Renal cortex interstitium (tissue), 11 donors: ENCODE data around the gene ARHGEF7. TPM values are rescaled to one million over a fixed set of nuclear protein-coding genes. Genes with fewer than 3 reads are reported as not detected.
"Not testable (repeated sequence)": the region's sequence is repeated elsewhere in the genome, so short reads cannot be mapped to it uniquely, and the experiment has no call there.

Source experiments
- DNase-seq, 11 donors: peaks; one replicate each; pipeline ENCODE4 v3.0.0-alpha.2; 2013; ENCODE audit warnings: low read depth in 9 of 11, low spot score in 4 of 11; ENCODE audit errors: extremely low read depth in 1 of 11
- polyA plus RNA-seq, 3 donors: library from polyadenylated mRNA; unstranded; fragments of 120-200 nt; gene quantifications; one replicate each; pipeline ENCODE4 v1.2.1, GENCODE V29; 2013; ENCODE audit not compliant: insufficient read length in 3 of 3

ARHGEF7 gene
- polyA plus RNA-seq, 3 donors, result 63.0 to 84.2 (median 66.7) TPM

DNA sequence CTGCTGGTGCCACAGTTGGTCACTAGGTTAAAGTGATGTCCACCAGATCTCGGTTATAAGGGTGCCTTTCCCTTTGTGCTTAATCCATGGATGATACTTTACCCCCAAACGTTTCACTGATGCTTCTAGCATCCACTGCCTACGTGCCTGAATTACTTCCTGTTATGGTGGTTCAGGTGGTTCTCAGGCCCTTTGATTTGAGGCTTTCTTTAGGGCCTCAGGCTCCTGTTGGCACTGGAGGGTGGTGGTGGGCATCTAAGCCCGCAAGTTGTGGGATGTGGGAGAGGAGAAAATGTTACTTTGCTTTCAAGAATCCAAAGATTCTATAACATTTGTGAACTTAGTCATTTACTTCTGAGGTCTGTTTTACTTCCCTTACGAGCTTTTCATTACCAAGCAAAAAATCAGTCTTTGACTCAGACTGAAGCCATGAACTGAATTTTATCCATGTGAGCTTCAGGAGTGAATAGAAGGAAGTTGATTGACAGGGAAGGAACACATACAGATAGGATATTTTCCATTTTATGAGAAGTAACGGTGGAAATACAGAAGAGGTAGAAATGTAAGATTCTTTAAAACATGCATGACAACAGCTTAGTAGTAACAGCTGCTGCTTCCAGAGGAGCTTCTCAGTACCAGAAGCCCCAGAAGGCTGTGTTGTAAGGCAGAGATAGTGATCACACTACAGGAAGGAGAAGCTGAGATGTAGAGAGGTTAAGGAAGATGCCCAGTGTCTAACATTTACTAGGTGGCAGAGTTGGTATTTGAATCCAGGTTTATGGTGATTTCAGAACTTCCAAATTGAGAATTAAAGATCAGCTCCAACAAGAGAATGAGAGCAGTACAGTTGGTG lies 65.0 kb downstream of the ARHGEF7 start:
- DNase-seq, result no peak

DNA sequence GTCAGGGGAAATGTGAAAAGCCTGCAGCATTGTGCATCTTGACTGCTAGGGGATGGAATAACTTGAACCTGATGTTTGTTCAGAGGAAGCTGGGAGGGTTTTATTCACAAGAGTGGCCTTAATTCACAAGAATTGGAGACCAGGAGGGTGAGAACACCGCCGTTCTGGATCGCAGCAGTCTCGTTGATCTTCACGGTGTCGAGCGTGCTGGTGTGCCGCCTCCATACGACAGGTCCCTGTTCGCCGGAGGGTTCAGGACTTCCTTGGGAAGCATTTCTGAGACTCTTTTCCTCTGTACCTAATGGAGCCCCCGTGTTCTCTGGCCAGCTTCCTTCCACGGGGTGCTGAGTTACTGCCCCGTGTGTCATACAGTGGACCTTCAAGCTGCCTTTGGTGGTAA lies 66.9 kb downstream of the ARHGEF7 start:
- no peak for DNase-seq

DNA sequence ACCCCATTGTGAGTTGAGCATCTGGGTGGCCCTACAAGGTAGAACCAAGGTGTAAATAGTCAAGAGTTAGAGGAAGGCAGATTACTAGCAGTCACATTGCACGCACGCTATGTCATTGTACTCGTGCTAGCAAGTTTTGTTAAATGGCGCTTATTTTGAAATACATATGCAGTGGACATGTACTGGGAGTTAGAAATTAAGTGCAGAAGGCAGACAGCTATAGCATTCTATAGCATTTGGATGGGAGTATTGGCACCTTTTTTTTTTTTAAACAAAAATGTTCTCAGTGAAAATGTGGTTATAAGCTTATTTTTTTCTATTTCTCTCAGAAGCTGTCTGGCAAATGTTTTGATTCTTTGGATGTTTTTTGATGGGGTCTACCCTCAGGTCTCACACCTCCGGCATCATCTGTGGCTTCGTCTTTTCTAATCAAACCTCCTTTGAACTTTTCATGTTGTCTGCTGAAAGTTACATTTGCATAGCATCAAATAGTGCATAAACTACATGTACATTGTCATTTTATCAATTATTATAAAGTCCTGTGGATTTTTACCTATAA lies 68.1 kb downstream of the ARHGEF7 start:
- DNase-seq, result no peak

DNA sequence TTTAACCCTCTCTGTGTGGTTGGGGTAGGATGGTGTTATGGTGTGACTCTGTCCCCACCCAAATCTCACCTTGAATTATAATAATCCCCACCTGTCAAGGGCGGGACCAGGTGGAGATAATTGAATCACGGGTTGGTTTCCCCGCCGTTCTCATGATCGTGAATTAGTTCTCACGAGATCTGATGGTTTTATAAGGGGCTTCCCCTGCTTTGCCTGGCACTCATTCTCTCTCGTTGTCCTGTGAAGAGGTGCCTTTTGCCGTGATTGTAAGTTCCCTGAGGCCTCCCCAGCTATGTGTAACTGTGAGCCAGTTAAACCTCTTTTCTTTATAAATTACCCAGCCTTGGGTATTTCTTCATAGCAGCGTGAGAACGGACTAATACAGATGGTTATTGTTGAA lies 68.8 kb downstream of the ARHGEF7 start:
- DNase-seq, result no peak

DNA sequence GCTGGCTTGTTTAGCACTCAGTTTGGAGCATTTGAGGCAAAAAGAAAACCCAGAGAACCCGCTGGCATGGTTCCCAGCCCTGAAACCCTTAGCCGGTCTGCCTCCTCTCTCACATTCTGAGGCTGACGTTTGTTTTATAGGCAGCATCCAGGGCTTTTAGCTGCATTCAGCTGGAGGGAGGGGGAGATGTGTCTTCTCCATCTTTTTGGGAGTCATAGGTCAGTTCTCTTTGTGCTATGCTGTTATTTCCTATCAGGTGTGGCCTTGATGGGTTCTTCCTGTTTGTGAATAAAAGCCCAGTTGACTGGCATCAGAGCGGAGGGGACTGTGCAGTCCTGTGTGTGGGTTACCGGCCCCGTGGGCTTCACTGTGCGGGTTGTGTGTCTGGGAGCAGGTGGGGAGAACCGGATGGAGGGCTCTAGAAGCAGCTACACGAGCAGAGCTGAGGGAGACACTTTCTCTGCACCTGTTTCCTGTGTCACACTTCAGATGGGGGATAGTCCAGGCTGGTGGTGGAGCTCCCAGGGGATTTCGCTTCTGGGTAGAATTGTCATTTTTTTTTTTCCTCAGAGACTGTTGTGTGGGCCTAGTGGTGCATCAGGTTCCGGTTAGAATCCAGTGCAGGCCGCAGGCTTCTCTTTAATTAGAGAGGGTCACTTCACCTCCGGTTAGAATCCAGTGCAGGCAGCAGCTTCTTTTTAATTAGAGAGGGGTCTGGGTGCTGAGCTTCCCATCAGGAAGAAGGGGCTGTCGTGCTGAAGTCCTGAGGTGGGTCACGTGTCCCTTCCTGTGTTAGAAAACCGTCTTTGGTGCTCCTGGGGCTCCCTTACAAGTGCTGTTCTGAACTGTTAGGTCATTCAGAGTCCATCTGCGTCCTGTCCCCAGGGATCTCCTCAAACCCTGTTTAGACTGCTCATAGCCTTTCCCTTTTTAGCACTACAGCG lies 69.6 kb downstream of the ARHGEF7 start:
- DNase-seq, result no peak

DNA sequence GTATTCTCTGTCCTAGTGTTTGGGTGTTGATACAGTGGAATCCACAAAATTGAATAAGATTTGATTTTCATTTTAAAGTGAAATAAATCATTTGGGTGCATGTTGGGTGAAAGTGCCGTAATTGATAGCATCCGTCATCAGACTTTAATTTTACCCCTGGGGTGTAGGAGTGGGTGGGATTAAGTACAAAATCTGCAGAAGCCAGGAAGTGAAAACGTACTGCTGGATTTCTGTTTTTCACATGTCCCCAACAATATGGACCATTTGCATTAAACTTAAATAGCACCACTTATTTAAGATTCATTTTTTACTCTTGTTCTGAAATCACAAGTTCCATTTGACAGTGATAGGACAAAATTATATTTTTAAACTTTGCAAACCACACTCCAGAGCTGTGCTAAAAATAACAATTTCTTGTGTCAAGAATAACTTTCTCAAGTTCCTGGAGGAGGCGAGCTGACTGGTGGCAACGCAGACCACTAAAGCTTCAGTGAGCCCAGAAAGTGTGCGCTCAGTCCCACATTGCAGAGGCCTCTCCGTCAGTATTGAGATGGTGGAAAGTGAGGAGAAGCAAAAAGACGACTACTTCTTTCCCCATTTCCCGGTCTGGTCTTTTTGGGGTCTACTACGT lies 71.3 kb downstream of the ARHGEF7 start:
- no peak for DNase-seq

DNA sequence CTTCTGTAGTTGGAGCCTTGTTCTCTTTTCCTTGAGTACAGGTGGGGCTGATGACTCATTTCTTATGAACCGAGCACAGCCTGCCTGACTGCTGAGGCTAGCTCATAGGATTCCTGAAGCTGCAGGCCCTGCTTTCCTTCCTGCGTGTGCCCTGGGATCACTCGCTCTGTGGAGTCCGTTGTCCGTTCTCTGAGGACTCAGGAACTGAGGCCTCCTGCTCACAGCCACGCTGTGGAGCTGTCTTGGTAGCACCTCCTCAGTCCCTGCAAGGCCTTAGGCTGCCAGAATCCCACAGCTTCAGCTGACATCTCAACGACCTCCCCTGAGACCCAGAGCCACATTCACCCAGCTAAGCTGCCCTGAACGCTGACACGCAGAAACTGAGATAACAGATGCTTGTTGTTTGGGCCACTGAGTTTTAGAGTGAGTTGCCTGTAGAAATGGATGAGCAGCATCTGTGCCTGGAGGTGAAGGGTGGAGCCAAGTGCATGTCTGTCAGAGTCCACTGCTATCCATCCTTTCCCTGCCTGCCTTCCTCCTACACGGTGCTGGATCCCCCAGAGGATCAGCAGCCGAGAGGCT lies 72.9 kb downstream of the ARHGEF7 start:
- no peak for DNase-seq

DNA sequence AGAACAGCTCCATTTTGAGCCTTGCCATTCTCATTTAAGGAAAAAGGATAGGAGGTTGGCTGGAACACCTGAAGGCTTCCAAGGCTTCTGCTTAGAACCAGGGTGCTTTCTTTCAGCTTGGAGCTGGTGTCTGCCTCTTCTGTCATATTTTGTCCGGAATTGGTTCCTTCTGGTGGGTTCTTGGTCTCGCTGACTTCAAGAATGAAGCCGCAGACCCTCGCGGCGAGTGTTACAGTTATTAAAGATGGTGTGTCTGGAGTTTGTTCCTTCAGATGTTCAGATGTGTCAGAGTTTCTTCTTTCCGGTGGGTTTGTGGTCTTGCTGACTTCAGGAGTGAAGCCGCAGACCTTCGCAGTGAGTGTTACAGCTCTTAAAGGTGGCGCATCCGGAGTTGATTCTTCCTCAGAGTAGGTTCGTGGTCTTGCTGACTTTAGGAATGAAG lies 74.0 kb downstream of the ARHGEF7 start:
- DNase-seq, result not testable (repeated sequence)

DNA sequence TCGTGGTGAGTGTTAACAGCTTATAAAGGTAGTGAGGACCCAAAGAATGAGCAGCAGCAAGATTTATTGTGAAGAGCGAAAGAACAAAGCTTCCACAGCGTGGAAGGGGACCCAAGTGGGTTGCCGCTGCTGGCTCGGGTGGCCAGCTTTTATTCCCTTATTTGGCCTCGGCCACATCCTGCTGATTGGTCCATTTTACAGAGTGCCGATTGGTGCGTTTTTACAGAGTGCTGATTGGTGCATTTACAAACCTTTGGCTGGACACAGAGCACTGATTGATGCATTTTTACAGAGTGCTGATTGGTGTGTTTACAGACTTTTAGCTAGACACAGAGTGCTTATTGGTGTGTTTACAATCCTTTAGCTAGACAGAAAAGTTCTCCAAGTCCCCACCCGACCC lies 74.4 kb downstream of the ARHGEF7 start:
- not testable (repeated sequence) for DNase-seq

DNA sequence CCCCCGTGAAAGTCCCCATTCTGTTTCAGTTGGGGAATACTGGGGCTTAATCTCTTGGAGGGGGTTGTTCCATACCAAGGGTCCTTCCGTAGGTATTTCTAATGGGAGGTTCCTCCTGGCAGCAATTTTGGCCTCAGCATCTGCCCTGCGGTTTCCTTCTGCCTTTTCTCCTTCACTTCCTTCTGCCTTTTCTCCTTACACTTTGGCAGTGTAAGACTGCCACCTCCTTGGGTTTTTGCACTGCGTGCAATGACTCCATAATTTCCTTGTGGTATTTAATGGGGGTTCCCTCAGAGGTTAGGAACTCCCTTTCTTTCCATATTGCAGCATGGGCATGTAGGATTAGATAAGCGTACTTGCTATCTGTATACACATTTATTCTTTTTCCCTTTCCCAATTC lies 78.1 kb downstream of the ARHGEF7 start:
- not testable (repeated sequence) for DNase-seq

DNA sequence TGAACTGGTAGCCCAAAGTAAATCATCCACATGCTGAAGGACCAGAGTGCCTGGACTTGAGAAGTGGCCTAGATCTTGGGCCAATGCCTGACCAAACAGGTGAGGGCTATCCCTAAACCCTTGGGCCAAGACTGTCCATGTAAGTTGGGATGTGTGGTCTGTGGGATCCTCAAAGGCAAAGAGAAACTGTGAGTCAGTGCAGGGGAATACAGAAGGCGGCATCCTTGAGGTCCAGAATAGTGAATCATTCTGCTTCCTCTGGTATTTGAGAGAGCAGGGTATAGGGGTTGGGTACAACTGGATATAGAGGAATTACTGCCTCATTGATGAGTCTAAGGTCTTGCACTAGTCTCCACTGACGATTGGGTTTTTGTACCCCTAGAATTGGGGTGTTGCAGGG lies 79.5 kb downstream of the ARHGEF7 start:
- not testable (repeated sequence) for DNase-seq

DNA sequence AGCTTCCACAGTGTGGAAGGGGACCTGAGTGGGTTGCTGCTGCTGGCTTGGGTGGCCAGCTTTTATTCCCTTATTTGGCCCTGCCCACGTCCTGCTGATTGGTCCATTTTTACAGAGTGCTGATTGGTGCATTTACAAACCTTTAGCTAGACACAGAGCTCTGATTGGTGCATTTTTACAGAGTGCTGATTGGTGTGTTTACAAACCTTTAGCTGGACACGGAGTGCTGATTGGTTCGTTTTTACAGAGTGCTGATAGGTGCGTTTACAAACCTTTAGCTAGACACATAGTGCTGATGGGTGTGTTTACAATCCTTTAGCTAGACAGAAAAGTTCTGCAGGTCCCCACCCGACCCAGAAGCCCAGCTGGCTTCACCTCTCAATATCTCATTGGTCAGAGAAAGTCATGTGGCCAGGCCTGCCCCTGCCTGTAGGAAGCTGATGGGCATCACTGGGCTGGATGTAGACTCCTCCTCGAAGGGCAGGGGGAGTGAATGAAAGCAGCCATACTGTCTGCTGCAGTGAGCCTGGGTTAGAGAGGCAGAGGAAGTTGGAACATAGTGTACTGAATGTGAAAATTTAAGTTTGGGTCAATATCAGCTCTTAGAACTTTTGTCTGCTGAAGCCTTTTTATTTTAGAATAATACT lies 83.7 kb downstream of the ARHGEF7 start:
- not testable (repeated sequence) for DNase-seq

DNA sequence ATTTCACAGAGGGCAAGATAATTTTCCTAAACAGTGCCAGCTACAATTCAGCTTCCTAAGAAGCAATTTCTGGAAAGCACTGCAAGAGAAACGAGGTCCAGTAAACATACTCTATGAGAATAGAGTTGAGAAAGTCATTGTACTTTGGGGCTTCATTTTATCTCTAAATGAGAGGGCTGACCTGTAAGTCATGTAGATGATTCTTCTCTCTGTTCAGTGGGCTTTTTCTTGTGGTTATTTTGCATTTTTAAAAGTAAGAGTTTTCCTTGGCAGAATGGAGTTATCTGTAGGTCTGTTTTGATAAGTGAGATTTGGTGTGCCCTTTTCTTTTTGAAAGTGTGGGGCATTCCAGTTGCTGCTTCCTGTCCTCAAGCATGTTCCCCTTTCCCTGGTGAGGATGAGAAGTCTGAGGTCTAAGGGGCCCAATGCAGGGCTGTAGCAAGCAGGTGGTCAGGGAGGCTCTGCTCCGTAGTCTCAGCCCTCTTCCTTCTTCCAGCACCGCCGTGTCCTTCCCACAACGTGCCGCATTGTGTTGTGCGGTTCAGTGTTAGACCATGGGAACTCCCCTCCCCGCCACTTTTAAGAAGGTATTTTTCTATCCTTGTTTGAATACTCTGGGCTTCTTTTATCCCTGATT lies 86.3 kb downstream of the ARHGEF7 start:
- no peak for DNase-seq

DNA sequence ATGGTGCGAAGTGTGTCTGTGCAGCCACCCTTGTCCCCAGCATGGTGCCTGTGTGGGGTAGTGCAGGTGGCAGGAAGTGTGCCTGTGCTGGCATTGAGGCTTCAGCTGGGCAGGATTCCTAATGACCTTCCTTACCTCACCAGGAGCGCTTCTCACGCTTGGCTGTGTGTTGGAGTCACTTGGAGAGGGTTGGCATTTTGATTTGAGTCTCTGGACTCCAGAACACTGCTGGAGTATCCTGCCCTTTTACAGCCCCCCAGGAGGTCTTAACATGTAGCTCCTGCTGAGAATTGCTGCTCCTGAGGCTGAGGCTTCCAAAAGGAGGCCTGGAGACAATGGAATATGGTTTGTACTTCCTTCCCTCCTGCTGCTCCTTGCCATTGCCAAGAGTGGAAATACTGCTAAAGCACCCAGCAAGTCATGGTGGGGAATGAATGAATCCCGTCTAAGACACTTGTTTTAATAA lies 87.1 kb downstream of the ARHGEF7 start:
- DNase-seq, result no peak

DNA sequence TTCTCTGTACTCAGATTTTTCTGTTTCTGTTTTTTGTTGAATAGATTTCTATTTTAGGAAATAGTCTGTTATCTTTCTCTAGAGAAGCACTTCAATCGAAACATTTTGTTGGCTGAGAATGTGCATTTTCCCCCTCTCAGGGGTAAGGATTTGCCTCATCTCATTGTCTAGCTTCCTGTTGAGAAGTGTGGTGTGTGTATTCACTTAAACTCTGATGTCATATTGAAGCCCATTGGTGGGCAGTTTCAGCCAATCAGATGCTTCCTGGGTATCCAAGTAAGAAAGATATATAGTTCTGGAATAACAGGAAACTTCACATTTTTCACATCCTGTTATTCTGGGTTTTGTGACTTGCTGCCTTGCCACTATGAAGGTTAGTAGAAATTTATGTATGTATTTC lies 87.6 kb downstream of the ARHGEF7 start:
- peak in 9 of 11 donors; percentile 47 to 81 (median 60) for DNase-seq

DNA sequence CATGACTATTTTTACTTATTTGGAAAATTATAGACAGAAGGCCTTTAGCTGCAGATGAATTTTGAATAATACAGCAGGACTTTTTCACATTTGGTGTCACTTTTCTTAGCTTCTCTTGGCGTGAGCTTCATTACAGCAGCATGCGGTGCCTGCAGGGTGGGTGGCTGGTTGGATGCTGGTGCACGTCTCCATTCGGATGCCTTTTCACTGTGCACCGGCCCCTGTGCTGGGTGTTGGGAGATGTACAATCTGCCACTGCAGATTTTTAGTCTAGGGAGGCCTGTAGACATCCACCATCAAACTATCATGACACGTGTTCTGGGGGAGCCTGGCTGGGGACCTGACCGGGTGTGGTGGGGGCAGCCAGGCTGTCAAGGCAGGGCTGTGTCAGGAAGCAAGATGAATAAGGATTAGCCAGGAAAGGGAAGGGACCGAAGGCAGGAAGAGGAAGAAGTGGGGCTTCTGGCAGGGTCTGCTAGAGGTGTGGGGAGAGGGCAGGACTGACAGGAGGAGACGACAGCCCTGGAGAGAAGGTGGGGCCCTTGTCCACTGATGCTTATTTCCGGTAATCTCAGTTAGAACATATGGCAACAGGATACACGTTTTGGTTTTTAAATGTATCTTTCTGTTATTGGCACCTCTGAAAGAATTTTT lies 88.8 kb downstream of the ARHGEF7 start:
- no peak for DNase-seq

DNA sequence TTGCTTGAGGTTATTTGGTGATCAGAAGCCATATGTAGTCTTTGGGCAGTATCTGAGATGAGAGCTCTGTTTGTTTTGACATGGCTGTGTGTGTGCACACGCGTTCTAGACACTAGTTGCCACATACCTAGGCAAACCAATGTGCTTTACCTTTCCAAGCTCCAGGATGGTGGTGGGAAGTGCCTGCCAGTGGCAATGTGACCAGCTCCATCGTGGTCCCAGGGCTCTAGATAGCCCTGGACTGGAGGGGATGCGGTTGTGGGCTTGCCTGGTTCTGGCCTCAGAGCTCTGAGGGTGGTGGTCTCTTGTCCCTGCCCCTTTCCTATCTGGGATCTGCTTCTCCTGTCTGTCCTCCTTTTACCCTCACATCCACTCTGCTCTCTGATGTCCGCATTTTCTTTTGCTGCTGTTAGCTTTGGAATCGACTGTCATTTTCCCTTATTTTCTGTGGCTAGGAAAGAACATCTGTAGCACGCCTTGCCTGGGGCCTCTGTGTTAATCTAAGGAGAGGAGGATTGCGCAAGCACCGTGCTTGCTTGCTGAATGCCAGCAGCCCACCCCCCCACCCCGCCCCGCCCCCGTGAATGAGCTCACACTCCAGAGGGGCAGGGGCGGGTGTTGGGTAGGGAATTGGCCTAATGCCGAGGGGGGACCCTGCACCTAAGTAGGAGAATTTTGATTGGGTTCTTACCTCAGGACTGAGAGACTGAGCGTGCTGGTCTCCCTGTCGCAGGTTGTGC lies 89.5 kb downstream of the ARHGEF7 start:
- no peak for DNase-seq
